GM12892 (cell line): ENCODE data around the gene SLC6A8.
"Not testable (repeated sequence)": the region's sequence is repeated elsewhere in the genome, so short reads cannot be mapped to it uniquely, and the experiment has no call there.

Experiments
- DNase-seq: peaks from one replicate; pipeline ENCODE4 v3.0.0; 2011; ENCODE audit not compliant: insufficient read length
- FAIRE-seq: peaks from 2 replicates; lab custom pipeline; 2011; peaks lifted over from hg19 to GRCh38; lab: Jason Lieb, UNC
- POLR2A ChIP-seq: IDR thresholded peaks from 2 replicates; pipeline ENCODE4 v1.6.1; 2011; ENCODE audit warnings: low read depth, low read length, control low read depth
- POLR2AphosphoS5 ChIP-seq: IDR thresholded peaks from 2 replicates; pipeline ENCODE4 v1.6.1; 2011; ENCODE audit warnings: low read depth, low read length, control low read depth
- TAF1 ChIP-seq: IDR thresholded peaks from 2 replicates; pipeline ENCODE4 v1.6.1; 2011; ENCODE audit warnings: low read depth, mild to moderate bottlenecking, control low read depth, low read length, borderline replicate concordance

The SLC6A8 gene

GRCh38 chrX:153736071-153736820, 48.5 kb downstream of the SLC6A8 start:
- FAIRE-seq (no peak), DNase-seq (no peak)
- TF ChIP-seq POLR2AphosphoS5 (no peak), POLR2A (no peak), TAF1 (no peak)

- no peak for DNase-seq
- TF ChIP-seq POLR2AphosphoS5 (no peak), POLR2A (no peak), TAF1 (no peak)
- FAIRE-seq = no peak
Measured at GRCh38 chrX:153736871-153737441, 49.2 kb downstream of the SLC6A8 start.

- DNase-seq (no peak), FAIRE-seq (no peak)
- TF ChIP-seq POLR2A = no peak
- no peak for TF ChIP-seq POLR2AphosphoS5
- no peak for TF ChIP-seq TAF1
Measured at GRCh38 chrX:153738056-153738605, 50.4 kb downstream of the SLC6A8 start.

DNA sequence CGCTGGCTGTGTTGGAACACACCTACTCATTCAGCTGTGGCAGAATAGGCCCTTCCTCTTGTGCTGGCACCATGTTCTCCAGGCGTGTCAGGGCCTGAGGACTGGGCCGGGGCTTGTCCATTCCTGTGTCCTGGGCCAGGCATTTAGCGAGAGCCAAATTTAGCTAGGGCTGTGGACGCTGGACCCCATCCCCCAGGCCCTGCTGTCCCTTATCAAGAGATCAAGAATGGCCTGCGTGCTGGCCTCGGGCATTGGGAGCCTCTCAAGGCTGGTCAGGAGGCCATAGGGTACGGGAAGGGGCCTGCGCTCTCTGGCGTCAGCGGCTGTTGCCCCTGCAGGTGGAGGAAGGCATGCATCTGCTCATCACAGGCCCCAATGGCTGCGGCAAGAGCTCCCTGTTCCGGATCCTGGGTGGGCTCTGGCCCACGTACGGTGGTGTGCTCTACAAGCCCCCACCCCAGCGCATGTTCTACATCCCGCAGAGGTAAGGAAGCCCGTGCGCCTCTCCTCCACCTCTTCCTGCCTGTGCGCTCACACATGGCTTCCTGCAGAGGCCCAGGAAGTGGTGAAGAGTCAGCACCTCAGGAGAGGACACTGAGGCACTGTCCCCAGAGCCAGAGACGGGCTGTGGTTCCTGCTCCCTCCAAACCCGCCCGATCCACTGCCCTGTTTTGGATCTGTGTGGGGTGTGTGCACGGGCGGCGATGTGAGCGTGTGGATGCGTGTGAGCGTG, 52.2 kb downstream of the SLC6A8 start:
- FAIRE-seq = no peak
- DNase-seq = no peak
- TF ChIP-seq POLR2AphosphoS5 (no peak), TAF1 (no peak), POLR2A (no peak)

GRCh38 chrX:153740631-153741222, 53.0 kb downstream of the SLC6A8 start:
- no peak for FAIRE-seq

GRCh38 chrX:153741446-153741845, 53.7 kb downstream of the SLC6A8 start:
- FAIRE-seq = no peak
- TF ChIP-seq POLR2AphosphoS5 = no peak
- no peak for TF ChIP-seq TAF1
- no peak for TF ChIP-seq POLR2A

More at GRCh38 chrX:153740631-153741222, 53.0 kb downstream of the SLC6A8 start:
- TF ChIP-seq TAF1 = no peak
- TF ChIP-seq POLR2A = no peak
- TF ChIP-seq POLR2AphosphoS5 = no peak
- DNase-seq = no peak

GRCh38 chrX:153742111-153742510, 54.4 kb downstream of the SLC6A8 start:
- DNase-seq, FAIRE-seq: not testable (repeated sequence)

More at GRCh38 chrX:153741446-153741845, 53.7 kb downstream of the SLC6A8 start:
- DNase-seq = no peak

- not testable (repeated sequence) for FAIRE-seq, DNase-seq
Measured at GRCh38 chrX:153742796-153743467, 55.2 kb downstream of the SLC6A8 start.

GRCh38 chrX:153743468-153744209, 55.9 kb downstream of the SLC6A8 start:
- FAIRE-seq, DNase-seq: not testable (repeated sequence)

- no peak for DNase-seq
- no peak for FAIRE-seq
- no peak for TF ChIP-seq POLR2AphosphoS5
- TF ChIP-seq TAF1 = no peak
- no peak for TF ChIP-seq POLR2A
Measured at GRCh38 chrX:153744210-153745066, 56.7 kb downstream of the SLC6A8 start.

DNA sequence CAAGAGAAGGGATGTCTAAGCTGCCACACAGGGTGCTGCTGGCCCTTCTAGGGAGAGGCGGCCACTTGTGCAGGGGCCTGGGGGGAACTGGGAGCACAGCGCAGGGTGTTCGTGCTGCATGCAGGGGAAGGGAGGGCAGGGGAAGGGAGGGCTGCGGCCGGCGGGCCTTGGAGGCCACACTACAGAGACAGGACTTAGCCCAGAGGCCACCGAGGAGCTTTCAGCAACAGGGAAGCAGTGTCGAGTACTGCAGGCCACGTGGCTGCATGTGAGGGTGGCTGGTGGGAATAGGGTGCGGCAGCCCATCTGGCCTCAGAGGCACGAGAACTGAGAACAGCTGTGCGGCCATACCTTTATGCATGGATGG, 57.3 kb downstream of the SLC6A8 start:
- not testable (repeated sequence) for FAIRE-seq, DNase-seq
